DND-41 (cell line): Measurements from ENCODE around the gene BTBD16.

Experiments
- ATAC-seq: fragments of 200-7000 bp; cut with Tn5 transposase; 3 replicates; pipeline ENCODE4 v1.9.1; 2021; ENCODE audit warnings: low read depth; ENCODE audit not compliant: insufficient read depth
- DNase-seq: peaks from one replicate; pipeline ENCODE4 v3.0.0-alpha.2; 2020
- H2AFZ ChIP-seq: 2 replicates; pipeline ENCODE4 v1.6.0; 2012; ENCODE audit warnings: low read depth, low read length
- H3K27ac ChIP-seq: 2 replicates; pipeline ENCODE4 v1.5.1; 2012; ENCODE audit warnings: low read length, inconsistent platforms
- H3K27me3 ChIP-seq: fragments of 200-600 bp; sonication (generic); 2 replicates; pipeline ENCODE4 v1.6.0; 2012; ENCODE audit warnings: low read length, mild to moderate bottlenecking, inconsistent platforms; ENCODE audit not compliant: insufficient read depth, poor library complexity
- H3K36me3 ChIP-seq: 2 replicates; pipeline ENCODE4 v1.5.1; 2012; ENCODE audit warnings: low read length, inconsistent platforms; ENCODE audit not compliant: insufficient read depth
- H3K4me1 ChIP-seq: 2 replicates; pipeline ENCODE4 v1.5.1; 2012; ENCODE audit warnings: mild to moderate bottlenecking, low read length; ENCODE audit not compliant: insufficient read depth
- H3K4me2 ChIP-seq: 2 replicates; pipeline ENCODE4 v1.6.0; 2012; ENCODE audit warnings: mild to moderate bottlenecking, moderate library complexity, low read length, inconsistent platforms; ENCODE audit not compliant: insufficient read depth
- H3K4me3 ChIP-seq, 2 experiments: fragments of 200-600 bp in 1 of 2; shearing (Covaris generic) in 1 of 2; 2 replicates each; pipeline ENCODE4 v1.5.1; 2012 to 2016; ENCODE audit warnings: inconsistent platforms in 2 of 2, low read length in 2 of 2, mild to moderate bottlenecking in 2 of 2, low read depth in 1 of 2, moderate library complexity in 1 of 2
- H3K79me2 ChIP-seq: 2 replicates; pipeline ENCODE4 v1.6.0; 2012; ENCODE audit warnings: low read length, inconsistent platforms; ENCODE audit not compliant: insufficient read depth
- H3K9ac ChIP-seq: 2 replicates; pipeline ENCODE4 v1.6.0; 2012; ENCODE audit warnings: low read depth, mild to moderate bottlenecking, inconsistent platforms, low read length, moderate library complexity
- H3K9me3 ChIP-seq: 2 replicates; pipeline ENCODE4 v1.5.1; 2012; ENCODE audit warnings: low read length, moderate library complexity, mild to moderate bottlenecking, inconsistent platforms; ENCODE audit not compliant: insufficient read depth, severe bottlenecking
- H4K20me1 ChIP-seq: 2 replicates; pipeline ENCODE4 v1.6.0; 2012; ENCODE audit warnings: low read length; ENCODE audit not compliant: insufficient read depth
- EZH2 ChIP-seq: IDR thresholded peaks from 3 replicates; pipeline ENCODE4 v1.6.1; 2012; ENCODE audit warnings: borderline replicate concordance, low read depth, mild to moderate bottlenecking, moderate library complexity, low read length, inconsistent platforms; ENCODE audit not compliant: severe bottlenecking
- TF ChIP-seq, protein P1 (sequence below): IDR thresholded peaks from 2 replicates; pipeline ENCODE4 v1.5.1; 2012; ENCODE audit warnings: borderline replicate concordance, low read length, moderate library complexity, mild to moderate bottlenecking; ENCODE audit not compliant: poor library complexity, severe bottlenecking; ENCODE audit errors: extremely low read depth

The BTBD16 gene

GRCh38 chr10:122292376-122292775 is 21.3 kb downstream of the BTBD16 start:
- H3K4me3 ChIP-seq: no peak overlapping the region
- no peak for ATAC-seq
- TF ChIP-seq, protein P1, sequence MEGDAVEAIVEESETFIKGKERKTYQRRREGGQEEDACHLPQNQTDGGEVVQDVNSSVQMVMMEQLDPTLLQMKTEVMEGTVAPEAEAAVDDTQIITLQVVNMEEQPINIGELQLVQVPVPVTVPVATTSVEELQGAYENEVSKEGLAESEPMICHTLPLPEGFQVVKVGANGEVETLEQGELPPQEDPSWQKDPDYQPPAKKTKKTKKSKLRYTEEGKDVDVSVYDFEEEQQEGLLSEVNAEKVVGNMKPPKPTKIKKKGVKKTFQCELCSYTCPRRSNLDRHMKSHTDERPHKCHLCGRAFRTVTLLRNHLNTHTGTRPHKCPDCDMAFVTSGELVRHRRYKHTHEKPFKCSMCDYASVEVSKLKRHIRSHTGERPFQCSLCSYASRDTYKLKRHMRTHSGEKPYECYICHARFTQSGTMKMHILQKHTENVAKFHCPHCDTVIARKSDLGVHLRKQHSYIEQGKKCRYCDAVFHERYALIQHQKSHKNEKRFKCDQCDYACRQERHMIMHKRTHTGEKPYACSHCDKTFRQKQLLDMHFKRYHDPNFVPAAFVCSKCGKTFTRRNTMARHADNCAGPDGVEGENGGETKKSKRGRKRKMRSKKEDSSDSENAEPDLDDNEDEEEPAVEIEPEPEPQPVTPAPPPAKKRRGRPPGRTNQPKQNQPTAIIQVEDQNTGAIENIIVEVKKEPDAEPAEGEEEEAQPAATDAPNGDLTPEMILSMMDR: no peak

GRCh38 chr10:122293156-122293960 is 22.3 kb downstream of the BTBD16 start:
- no peaks in the 10 kb centered on the region for H3K79me2 ChIP-seq
- H3K36me3 ChIP-seq: no peaks in the 10 kb centered on the region
- H3K4me1 ChIP-seq: no peaks in the 10 kb centered on the region
- ATAC-seq (no peak), DNase-seq (no peak)
- H3K9me3 ChIP-seq: no peaks in the 10 kb centered on the region
- peaks cover 9% of the 10 kb centered on the region for H3K27me3 ChIP-seq
- no peak overlapping the region for H2AFZ ChIP-seq
- TF ChIP-seq, protein P1: no peak
- H3K9ac ChIP-seq: no peak overlapping the region
- H3K27ac ChIP-seq: no peak overlapping the region
- H3K4me2 ChIP-seq: no peak overlapping the region
- H3K4me3 ChIP-seq: no peak overlapping the region
- H4K20me1 ChIP-seq: no peaks in the 10 kb centered on the region; the same call in 1 of the 2 replicates

More at GRCh38 chr10:122292376-122292775, 21.3 kb downstream of the BTBD16 start:
- no peaks in the 10 kb centered on the region for H3K9me3 ChIP-seq
- no peaks in the 10 kb centered on the region; the same call in 1 of the 2 replicates for H4K20me1 ChIP-seq
- no peak overlapping the region for H3K9ac ChIP-seq
- no peak overlapping the region for H3K4me2 ChIP-seq
- no peak for DNase-seq
- no peaks in the 10 kb centered on the region for H3K36me3 ChIP-seq
- H2AFZ ChIP-seq: no peak overlapping the region
- H3K4me1 ChIP-seq: no peaks in the 10 kb centered on the region
- H3K27me3 ChIP-seq: peaks cover 9% of the 10 kb centered on the region
- H3K79me2 ChIP-seq: no peaks in the 10 kb centered on the region
- H3K27ac ChIP-seq: no peak overlapping the region

GRCh38 chr10:122293961-122294380 is 22.9 kb downstream of the BTBD16 start:
- no peak overlapping the region for H3K4me3 ChIP-seq
- H3K27me3 ChIP-seq: peaks cover 9% of the 10 kb centered on the region
- no peak overlapping the region for H3K9ac ChIP-seq
- no peak for DNase-seq
- ATAC-seq: no peak
- no peak for TF ChIP-seq EZH2
- H3K4me2 ChIP-seq: no peak overlapping the region
- no peaks in the 10 kb centered on the region for H3K9me3 ChIP-seq
- no peaks in the 10 kb centered on the region for H3K36me3 ChIP-seq
- H2AFZ ChIP-seq: no peak overlapping the region
- H4K20me1 ChIP-seq: no peaks in the 10 kb centered on the region; the same call in 1 of the 2 replicates
- no peak overlapping the region for H3K27ac ChIP-seq
- no peaks in the 10 kb centered on the region for H3K79me2 ChIP-seq
- 0 out of 2 replicates have a peak, but pooled peaks cover 2% of the 10 kb centered on the region for H3K4me1 ChIP-seq

DNA sequence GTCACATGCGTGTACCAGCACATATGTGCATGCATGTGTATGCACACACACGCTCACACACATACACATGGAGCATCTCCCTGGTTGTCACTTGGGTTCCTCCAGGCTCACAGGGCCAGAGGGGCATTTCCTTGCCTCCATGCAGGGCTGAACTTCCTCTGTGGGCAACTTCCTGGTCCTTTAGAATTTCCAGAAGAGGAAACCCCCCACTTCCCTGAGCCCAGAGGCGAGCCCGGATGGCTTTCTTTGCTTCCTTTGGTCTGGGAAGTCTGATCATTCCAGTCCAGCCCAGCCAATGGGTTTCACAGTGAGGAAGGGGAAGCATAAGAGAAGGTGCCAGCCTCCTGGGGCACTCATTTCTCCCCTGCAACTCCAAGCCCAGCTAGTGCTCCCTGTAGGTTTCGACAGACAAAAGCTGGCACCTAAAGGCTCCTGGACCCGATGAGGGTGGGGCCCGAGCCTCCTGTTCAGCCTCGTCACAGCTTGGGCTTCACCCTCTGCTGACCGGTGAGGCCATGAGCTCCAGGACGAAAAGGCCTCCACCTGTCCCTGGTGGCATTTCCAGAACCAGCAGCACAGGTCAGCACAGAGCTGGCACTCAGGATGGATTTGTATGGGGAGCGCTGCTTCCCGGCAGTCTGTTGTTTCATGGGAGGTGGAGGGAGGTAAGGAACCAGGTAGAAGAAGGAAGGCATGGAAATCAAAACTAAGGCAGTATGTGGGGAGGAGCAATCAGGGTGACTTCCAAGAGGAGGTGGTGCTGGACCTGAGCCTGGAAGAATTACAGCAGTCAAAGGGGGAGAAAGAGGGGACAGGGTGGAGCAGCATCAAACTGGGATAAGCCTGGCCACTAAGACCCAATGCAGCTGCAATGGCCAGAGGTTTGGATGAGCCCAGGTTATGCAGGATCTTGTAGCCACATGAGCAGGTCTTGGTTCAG is 23.7 kb downstream of the BTBD16 start:
- Histone ChIP-seq H2AFZ (no peak overlapping the region), H3K9ac (no peak overlapping the region), H3K79me2 (no peaks in the 10 kb centered on the region), H4K20me1 (no peaks in the 10 kb centered on the region; the same call in 1 of the 2 replicates), H3K9me3 (no peaks in the 10 kb centered on the region), H3K27ac (no peak overlapping the region), H3K4me2 (no peak overlapping the region), H3K36me3 (no peaks in the 10 kb centered on the region), H3K27me3 (peaks cover 9% of the 10 kb centered on the region), H3K4me3 (no peak overlapping the region), H3K4me1 (0 out of 2 replicates have a peak, but pooled peaks cover 3% of the 10 kb centered on the region)
- no peak for ATAC-seq
- TF ChIP-seq EZH2: no peak
- TF ChIP-seq, protein P1: no peak
- DNase-seq: no peak
